Astrocyte of the hippocampus (primary cell): ENCODE data around the gene TARBP1.
"Not testable (repeated sequence)": the region's sequence is repeated elsewhere in the genome, so short reads cannot be mapped to it uniquely, and the experiment has no call there.

ENCODE experiments used
- DNase-seq: peaks from one replicate; pipeline ENCODE4 v3.0.0; 2011; ENCODE audit warnings: low read depth, low spot score

TARBP1 gene

DNA sequence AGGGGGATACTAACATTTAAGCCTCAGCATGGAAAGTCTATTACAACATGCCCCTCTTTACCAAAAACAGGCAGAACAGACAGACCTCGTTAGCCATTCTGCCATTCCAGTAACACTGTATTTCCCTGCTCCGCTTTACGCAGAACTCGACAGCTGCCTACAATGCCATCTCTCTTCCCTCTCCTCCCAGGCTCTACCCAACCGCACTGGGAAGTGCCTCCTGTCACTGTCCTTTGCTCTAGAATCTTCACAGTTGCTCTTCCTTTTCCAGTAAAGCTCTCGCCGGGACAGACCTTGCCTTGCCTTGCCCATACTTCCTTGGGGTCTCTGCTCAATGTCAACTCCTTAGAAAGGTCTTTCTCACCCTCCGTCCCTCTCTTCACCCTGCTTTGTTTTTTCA lies 82.9 kb downstream of the TARBP1 start:
- no peak for DNase-seq

DNA sequence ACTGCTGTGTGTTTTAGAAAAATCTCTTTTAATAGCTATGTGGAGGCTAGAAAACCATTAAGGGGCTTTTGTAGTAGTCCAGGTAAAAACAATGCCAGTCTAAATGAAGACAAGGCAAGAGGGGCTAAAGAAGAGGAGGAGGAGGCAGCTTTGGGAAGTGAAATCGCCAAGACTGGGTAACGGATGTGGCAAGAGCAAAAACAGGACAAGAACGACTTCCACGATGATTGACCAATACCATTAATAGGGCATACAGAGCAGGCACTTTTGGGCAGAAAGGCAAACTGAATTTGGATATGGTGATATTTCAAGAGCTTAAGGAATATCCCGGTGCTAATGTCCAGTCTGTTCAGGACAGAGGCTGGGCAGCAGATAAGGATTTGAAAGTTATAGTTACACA lies 83.7 kb downstream of the TARBP1 start:
- DNase-seq = no peak

DNA sequence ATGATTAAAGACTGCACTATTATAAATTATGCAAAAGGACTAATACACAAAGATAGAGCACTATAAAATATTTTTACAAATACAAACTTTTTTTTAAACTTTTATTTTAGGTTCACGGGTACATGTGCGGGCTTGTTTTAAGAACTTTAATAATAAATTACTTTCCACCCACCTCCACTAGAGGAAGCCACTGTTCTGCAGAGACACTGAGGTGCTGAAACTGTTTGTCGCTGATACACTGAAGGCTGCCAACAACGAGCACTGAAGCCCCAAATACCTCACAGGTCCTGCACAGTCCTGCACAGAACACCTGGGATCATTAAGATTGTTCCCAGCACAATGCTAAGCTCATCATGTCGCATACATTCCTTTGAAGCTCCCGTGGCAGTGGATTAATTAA lies 85.8 kb downstream of the TARBP1 start:
- DNase-seq = peak; percentile 10

DNA sequence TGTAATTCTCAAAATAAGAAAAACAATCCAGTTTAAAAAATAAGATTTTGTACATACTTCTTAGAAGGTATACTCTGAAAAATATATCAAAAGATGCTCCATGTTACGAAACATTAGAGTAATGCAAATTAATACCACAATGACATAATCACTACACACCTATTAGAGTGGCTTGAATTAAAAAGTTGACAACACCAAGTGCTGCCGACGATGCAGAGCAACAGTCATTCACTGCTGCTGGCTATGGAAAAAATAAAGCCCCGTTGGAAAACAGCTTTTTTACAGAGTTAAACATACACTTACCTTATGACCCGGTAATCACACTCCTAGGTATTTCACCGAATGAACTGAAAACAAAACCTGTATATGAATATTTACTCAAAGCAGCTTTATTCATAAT lies 90.9 kb downstream of the TARBP1 start:
- no peak for DNase-seq

DNA sequence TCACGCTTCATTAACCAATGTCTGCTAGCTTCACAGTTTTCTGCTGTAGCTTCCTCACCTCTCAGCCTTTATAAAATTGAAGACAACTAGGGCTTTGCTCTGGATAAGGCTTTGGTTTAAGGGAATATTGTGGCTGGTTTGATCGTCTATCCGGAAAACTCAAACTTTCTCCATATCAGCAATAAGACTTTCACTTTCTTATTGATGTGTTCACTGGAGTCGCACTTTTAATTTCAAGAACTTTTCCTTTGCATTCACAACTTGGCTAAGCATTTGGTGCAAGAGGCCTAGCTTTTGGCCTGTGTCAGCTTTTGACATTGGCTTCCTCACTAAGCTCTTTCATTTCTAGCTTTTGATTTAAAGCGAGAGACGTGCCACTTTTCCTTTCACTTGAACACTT lies 92.9 kb downstream of the TARBP1 start:
- DNase-seq = no peak

DNA sequence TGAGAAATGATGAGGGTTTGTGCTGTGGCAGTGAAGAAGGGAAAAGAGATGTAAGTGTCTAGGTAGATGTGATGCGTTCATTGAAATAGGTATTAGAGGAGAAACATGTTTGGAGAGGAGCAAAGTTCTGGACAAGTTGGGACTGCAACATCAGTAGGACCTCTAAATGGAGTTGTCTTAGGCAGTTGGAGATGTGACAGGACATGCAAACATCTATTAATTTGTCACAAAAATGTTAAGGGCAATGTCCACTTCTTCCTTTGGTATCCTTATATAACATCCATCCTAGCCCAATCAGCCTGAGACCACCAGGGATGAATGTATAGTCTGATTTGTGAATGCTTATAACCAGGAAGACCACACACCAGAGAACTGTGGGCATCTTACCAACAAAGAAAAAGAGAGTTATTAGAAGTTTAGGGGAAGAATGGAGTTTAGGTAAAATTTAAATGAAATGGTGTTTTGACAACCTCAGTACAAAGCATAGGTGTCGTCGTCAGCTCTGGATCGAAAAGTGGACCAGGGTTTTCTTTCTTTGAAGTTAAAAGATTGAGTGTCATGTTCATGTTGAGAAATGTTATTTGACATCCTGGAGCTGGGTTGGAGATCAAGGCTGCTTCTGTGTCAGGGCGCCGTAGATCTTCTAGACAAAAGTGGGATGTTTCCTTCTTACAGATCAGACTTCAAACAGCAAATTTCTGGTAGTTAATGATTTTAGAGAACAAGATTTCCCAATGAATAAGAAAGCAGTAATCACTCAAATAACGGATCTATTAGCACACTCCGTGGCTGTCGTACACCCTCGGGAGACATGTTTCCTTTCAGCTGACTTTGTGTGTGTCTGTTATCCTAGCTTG lies 97.1 kb downstream of the TARBP1 start:
- DNase-seq = no peak

DNA sequence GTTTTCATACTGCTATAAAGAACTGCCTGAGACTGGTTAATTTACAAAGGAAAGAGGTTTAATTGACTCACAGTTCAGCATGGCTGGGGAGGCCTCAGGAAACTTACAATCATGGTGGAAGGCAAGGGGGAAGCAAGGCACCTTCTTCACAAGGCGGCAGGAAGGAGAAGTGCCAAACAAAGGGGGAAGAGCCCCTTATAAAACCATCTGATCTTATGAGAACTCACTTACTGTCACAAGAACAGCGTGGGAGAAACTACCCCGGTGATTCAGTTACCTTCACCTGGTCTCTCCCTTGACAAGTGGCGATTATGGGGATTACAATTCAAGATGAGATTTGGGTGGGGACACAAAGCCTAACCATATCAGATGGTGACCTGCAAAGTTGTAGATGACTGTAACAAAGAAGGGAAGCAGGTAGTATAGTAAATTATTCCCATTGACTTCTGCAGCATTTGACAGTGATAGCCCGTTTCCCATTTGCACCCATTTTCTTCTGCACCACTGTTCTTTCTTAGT lies 99.3 kb downstream of the TARBP1 start:
- DNase-seq = not testable (repeated sequence)

DNA sequence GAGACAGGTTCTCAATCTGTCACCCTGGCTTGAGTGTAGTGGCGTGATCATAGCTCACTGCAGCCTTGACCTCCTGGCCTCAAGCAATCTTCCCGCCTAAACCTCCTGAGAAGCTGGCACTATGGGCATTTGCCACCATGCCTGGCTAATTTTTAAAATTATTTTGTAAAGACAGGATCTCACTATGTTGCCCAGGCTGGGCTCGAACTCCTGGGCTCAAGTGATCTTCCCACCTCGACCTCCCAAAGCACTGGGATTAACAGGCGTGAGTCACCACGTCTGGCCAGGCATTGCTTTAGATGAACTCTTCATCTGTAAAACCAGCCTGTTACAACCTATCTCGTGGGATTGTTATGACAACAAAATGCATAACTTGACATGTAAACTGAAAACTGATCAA lies 103.3 kb downstream of the TARBP1 start:
- no peak for DNase-seq

DNA sequence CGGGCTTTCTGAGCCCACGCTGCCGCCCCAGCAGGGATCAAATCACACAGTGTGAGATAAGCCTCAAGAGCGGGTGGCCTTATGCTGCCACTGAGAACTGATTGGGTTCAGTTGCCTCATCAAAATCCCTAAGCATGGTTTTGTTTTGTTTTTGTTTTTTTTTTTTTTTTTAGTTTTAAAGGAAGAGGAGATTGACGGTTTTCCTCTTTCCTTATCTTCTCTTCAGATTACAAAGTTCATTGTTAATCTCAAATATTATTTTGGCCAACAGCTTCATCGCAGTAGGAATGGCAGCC lies 105.1 kb downstream of the TARBP1 start:
- no peak for DNase-seq

DNA sequence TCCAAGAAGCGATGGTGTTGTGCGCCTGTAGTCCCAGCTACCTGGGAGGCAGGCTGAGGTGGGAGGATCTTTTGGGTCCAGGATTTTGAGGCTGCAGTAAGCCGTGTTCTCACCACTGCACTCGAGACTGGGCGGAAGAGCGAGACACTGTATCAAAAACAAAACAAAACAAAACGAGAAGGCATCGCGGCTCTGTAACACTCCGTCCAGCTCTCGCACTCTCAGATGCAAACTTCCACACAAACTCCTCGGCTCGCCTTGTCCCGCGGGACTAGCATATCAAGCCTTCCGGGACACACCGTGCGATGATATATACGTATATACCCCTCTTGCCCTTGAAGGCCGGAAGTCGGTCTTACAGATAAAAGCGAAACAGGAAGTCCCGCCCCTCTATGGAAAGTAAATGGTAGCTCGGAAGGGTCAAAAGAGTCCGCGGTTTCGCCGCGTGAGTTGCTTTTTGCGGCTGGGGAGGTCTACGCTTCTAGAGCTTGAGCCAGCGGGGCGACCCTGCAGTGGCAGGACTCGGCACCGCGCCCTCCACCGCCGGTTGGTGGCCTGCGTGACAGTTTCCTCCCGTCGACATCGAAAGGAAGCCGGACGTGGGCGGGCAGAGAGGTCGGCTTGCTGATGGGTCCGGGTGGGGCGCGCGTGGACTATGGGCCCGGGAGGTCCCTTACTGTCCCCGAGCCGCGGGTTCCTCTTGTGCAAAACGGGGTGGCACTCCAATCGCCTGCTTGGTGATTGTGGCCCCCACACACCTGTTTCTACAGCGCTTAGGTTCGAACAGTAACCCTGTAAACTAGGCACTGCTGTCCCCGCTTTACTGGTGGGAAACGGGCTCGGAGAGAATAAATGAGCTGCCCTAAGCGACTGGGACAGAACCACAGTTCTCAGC lies 105.7 kb downstream of the TARBP1 start, which contains the start of gene COA6:
Gene COA6 (plus strand): TSS at position 393 of the 895 bp plus-strand sequence. CDS start 11 bp downstream, at position 404.
- DNase-seq = peak; percentile 97

DNA sequence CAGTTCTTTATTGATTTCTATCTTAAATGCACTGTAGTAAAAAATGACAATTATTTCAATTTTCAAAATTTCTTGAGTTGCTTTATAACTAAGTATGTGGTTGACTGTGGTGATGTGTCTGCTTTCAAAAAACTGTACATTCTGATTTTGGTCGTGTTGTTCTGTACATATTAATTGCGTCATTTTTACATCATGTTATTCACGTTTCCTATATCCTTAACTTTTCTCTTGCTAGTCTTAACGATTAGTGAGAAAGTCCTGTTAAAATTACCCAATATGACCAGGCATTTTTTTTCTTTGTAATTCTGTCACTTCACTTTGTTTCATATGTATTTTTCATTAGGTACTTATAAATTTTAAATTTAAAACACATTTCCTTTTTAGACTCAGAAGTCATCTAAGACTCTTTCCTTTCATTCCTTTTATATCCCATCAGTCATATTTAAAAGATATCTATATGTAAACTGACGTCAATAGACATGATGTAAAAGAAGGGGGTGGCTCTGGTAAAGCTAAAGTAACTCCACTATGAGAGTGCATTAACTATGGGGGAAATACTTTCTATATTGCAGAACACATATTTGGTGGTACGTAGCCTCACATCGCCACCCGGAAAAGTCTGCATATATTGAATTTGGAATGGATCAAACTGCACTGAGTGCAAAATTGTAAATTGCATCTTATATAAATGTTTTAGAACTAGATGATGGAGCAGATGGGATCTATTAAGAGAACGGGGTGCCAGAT lies 106.8 kb downstream of the TARBP1 start:
- no peak for DNase-seq

DNA sequence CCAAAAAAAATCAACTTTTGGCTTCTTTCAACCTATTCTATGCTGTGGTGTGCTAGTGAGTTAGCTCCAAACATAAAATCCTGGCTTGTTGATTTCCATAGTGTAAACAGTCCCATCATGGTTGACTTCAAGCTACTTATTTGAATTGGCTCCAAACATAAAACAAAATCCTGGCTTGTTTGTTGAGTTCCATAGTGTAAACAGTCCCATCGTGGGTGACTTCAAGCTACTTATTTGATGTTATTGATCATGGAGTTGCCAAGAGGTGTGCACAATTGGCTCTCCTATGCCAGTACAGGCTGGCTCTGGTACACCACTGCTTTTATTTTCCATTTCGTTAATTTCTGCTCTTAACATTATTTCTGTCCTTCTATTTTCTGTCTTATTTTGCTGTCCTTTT lies 107.6 kb downstream of the TARBP1 start:
- DNase-seq = no peak

DNA sequence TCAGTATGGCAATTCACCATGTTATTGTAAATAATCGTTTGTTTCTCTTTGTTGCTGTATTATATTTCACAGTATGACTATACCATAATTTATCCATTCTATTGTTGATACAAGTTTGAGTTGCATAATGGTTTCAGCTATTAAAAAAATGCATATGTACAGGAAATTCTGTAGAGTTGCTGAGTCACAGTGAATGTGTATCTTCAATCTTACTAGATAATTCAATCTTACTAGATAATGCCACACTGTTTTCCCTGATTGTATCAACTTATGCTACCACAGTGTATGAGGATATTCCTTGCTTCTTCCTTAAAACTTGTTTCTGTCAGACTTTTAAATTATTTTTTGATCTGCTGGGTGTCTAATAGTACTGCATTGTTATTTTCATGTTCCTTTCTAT lies 109.2 kb downstream of the TARBP1 start:
- DNase-seq = no peak

DNA sequence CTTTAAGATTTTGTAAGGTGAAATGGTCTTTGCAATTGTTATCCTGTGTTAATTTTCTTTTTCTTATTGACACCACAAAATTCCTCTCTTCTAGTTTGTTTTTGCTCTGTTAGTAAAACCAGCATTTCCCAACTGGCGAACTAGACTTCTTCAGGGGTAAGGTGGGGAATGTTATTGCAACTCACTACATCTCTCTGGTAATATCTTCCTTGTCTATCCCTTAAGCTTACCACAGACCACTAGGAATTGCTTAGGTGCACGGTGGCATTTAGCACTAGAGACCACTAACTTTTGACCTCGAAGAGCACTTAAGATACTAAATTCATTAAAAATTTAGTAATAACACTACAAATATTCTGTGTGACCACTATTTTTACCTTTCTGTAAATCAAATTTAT lies 109.9 kb downstream of the TARBP1 start:
- DNase-seq = no peak

DNA sequence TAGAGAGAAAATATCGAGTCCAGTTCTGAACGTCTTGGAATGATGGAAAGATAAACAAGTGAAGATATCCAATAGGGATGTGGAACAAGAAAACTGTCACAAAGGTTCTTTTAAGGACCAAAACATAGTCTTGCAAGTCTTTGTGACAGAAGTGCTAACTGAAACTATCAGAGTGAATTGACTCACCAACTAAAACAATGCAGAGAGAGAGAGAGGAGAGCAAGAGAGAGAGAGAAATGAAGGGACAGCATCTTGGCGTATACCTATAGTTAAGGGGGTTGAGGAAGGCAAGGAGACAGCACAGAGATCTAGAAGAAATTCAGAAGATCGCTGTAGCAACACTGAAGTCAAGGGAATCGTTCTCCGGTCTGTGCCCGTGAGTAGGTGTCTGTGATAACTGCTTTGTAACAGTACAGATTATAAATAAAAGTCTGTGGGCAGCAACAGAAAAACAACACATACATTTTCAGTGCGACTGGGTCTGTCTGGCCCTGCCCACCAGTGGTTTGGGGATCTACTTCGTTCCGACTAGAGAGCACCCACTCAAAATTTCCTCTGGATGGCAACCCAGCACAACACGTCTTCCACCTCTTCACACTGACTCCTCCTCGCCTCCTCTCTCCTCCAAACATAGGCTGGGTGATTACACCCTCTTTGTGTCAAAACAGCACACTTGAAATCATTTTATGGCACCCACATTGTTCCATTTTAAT lies 110.5 kb downstream of the TARBP1 start:
- no peak for DNase-seq

DNA sequence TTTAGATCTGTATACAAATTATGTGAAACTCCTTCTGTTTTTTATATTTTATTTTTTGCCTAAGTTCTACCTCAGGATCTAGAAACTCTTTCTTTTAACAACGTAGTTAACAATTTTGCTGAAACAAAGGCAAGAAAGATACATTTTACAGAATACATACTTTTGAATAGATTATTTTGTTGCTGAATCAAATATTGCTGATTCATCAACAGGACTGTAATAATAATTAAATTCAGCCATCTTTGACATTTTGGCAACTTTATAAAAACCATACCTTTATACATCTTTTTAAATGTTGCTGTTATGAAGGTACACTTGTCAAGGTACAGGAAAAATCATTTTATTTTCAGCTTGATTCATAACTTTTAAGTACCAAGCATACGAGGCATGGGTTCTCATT lies 116.4 kb downstream of the TARBP1 start:
- DNase-seq = no peak

DNA sequence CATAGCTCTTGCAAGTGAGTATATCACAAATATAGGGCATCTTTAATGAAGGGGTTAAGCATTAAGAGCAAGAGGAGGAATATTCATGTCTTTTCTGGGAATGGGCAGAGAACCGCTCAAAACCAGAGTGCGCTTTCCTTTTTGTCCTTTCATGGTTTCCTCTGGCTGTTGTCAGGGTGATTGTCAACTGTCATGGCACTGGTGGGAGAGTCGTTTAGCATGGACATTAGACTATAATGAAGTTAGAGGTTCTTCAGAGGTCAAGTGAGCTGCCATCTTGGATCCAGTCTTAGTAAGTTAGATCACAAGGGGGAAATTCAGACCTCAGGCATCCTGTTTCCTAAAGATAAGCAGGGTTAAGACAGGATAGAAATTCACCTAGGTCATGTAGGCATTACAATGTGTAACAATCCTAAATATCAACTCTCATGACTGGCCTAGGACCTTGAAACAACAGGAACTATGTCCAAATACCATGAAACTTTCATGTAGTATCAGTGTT lies 117.8 kb downstream of the TARBP1 start:
- no peak for DNase-seq

DNA sequence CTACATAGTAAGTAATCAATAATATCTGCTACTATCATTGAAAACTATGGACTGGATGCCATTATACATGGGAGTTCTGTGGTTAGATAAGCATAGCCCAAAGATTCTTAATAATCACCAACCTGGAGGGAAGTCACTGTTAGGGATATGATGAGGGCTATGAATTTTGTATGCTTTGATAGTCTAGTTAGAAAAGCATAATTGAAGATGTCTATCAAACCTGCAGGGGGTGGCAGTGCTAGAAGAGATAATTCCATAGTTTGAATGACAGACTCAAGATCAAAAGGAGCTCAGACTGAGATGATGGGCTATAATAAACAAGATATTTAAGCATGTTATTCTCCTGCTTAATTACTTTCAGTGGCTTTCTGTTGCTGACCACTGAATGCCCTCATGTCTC lies 121.1 kb downstream of the TARBP1 start:
- DNase-seq = no peak

DNA sequence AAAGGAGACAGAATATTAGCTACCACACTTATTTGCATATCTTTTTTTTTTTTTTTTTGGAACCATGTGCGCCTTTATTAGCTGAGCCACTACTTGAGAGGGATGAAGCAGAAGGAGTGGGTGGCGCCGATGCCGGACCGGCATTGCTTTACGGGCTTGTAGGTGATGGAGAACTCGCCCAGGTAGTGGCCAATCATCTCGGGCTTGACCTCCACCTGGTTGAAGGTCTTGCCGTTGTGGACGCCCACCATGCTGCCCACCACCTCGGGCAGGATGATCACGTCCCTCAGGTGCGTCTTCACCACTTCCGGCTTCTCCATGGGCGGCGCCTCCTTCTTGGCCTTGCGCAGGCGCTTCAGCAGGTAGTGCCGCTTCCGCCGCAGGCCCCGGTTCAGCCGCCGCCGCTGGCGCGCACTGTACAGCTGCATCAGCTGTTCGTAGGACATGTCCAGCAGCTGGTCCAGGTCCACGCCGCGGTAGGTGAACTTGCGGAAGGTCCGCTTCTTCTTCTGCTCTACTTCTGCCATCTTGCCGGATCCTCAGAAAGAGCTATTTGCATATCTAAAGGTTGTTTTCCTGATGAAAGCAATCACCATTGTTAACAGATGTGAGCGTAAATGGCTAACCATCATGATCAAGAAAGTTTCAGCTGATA lies 122.2 kb downstream of the TARBP1 start:
- DNase-seq = peak; percentile 40

DNA sequence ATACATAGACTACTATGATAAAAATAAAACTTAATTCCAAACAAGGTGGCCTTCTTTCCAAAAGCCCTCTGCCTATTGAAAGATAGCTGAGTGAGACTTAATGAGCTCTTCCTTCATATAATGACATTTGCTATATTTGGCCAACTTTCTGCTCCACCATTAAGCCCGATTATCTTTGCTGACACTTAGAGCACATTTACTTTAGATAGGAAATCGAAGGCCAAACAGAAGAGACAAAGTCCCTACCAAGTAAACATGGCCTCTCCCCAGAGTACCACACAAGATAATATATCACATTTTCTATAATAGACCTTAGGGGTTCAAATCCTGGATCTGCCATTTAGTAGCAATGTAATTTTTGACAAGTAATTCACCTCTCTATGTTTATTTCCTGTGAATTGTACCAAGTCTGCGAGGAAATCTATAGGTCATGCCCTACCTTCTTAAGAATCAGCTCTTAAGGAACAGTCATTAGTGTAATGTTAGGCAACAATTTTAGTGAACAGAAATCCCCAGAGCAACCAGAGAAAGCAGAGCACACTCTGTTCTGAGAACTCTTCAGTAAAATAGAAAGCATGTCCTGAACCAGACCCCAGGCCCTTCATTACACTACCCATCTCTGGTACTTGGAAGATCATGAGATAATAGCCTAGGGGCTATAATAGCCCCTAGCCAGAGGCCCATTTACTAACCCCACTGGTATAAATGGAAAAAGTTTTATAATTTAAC lies 123.0 kb downstream of the TARBP1 start:
- DNase-seq = no peak
